HG02981 (cell line): ENCODE data around the gene AIFM2.
"Not testable (repeated sequence)": the region's sequence is repeated elsewhere in the genome, so short reads cannot be mapped to it uniquely, and the experiment has no call there.

Experiments
- ATAC-seq: cut with Tn5 transposase; IDR thresholded peaks from one replicate; pipeline ENCODE4 v1.9.1; 2021; ENCODE audit warnings: mild to moderate bottlenecking, moderate library complexity; ENCODE audit not compliant: unreplicated experiment

Gene AIFM2

GRCh38 chr10:70132098-70133029 lies at the start of gene AIFM2:
TSS of gene AIFM2 (minus strand) at chr10:70132825. CDS start at chr10:70124084, 8,741 bp downstream.
- peak; percentile 82 for ATAC-seq

GRCh38 chr10:70179209-70179608 lies 46.6 kb upstream of the AIFM2 start:
- not testable (repeated sequence) for ATAC-seq

GRCh38 chr10:70178139-70178725 lies 45.6 kb upstream of the AIFM2 start:
- ATAC-seq = no peak

GRCh38 chr10:70176441-70176840 lies 43.8 kb upstream of the AIFM2 start:
- no peak for ATAC-seq

GRCh38 chr10:70175516-70175915 lies 42.9 kb upstream of the AIFM2 start:
- ATAC-seq = no peak

- ATAC-seq = no peak
Observed at GRCh38 chr10:70174058-70174741, 41.6 kb upstream of the AIFM2 start.

- no peak for ATAC-seq
Observed at GRCh38 chr10:70169649-70170364, 37.2 kb upstream of the AIFM2 start.

GRCh38 chr10:70169011-70169410 lies 36.4 kb upstream of the AIFM2 start:
- ATAC-seq = no peak

GRCh38 chr10:70167246-70167645 lies 34.6 kb upstream of the AIFM2 start:
- ATAC-seq = no peak

- no peak for ATAC-seq
Observed at GRCh38 chr10:70166394-70166793, 33.8 kb upstream of the AIFM2 start.

GRCh38 chr10:70164163-70164562 lies 31.5 kb upstream of the AIFM2 start:
- ATAC-seq = no peak

GRCh38 chr10:70163448-70163847 lies 30.8 kb upstream of the AIFM2 start:
- no peak for ATAC-seq

- peak; percentile 85 for ATAC-seq
Observed at GRCh38 chr10:70162892-70163201, 30.2 kb upstream of the AIFM2 start.

- no peak for ATAC-seq
Observed at GRCh38 chr10:70162151-70162891, 29.7 kb upstream of the AIFM2 start.

- no peak for ATAC-seq
Observed at GRCh38 chr10:70160798-70161197, 28.2 kb upstream of the AIFM2 start.

- not testable (repeated sequence) for ATAC-seq
Observed at GRCh38 chr10:70159366-70159765, 26.7 kb upstream of the AIFM2 start.

- no peak for ATAC-seq
Observed at GRCh38 chr10:70158113-70158512, 25.5 kb upstream of the AIFM2 start.

GRCh38 chr10:70155255-70155838 lies 22.7 kb upstream of the AIFM2 start:
- no peak for ATAC-seq

- ATAC-seq = no peak
Observed at GRCh38 chr10:70148516-70148915, 15.9 kb upstream of the AIFM2 start.

- ATAC-seq = no peak
Observed at GRCh38 chr10:70147259-70147625, 14.6 kb upstream of the AIFM2 start.
